Thyroid gland (tissue), 4 donors: ENCODE measurements around the gene RAPGEF6.

Source experiments
- CTCF ChIP-seq, 6 experiments: fragments of 200-600 bp in 3 of 6; fragments of 450-650 bp in 3 of 6; sonication (generic) in 3 of 6; IDR thresholded peaks; one replicate each; pipeline ENCODE4 v1.5.1; 2016 to 2019; ENCODE audit warnings: antibody characterized with exemption in 6 of 6, mild to moderate bottlenecking in 2 of 6, inconsistent platforms in 1 of 6, moderate library complexity in 1 of 6
- POLR2A ChIP-seq, 2 donors: fragments of 450-650 bp; IDR thresholded peaks; one replicate each; pipeline ENCODE4 v1.6.1; 2017; ENCODE audit warnings: antibody characterized with exemption in 2 of 2, mild to moderate bottlenecking in 2 of 2, moderate library complexity in 1 of 2

GRCh38 chr5:131509801-131510200 is 125.2 kb downstream of the RAPGEF6 start:
- no peak for TF ChIP-seq CTCF (IDR thresholded peaks at IDR 0.05)
- TF ChIP-seq POLR2A (IDR thresholded peaks at IDR 0.05): no peak
